Suprapubic skin (tissue), 4 donors: ENCODE results near the gene ARPC4. TPM values are rescaled to one million over a fixed set of nuclear protein-coding genes. Genes with fewer than 3 reads are reported as not detected.
A peak's percentile ranks its signal among the peaks of the same experiment; 100 is the strongest.

Experiments
- DNase-seq, 2 donors: peaks; one replicate each; pipeline ENCODE4 v3.0.0-alpha.2; 2019; ENCODE audit warnings: low spot score in 2 of 2
- H3K27ac ChIP-seq: fragments of 200-600 bp; sonication (generic); one replicate; pipeline ENCODE4 v1.5.1; 2019
- H3K27me3 ChIP-seq: fragments of 200-600 bp; sonication (generic); one replicate; pipeline ENCODE4 v1.5.1; 2019
- H3K36me3 ChIP-seq: fragments of 200-600 bp; sonication (generic); one replicate; pipeline ENCODE4 v1.5.1; 2019
- H3K4me1 ChIP-seq: fragments of 200-600 bp; sonication (generic); one replicate; pipeline ENCODE4 v1.5.1; 2019
- H3K4me3 ChIP-seq: fragments of 200-600 bp; sonication (generic); one replicate; pipeline ENCODE4 v1.5.1; 2019; ENCODE audit warnings: mild to moderate bottlenecking
- H3K9me3 ChIP-seq: fragments of 200-600 bp; sonication (generic); one replicate; pipeline ENCODE4 v1.5.1; 2019
- CTCF ChIP-seq, 2 donors: fragments of 200-600 bp in 1 of 2; fragments of 450-650 bp in 1 of 2; sonication (generic) in 1 of 2; IDR thresholded peaks; one replicate each; pipeline ENCODE4 v1.5.1; 2016 to 2019; ENCODE audit warnings: antibody characterized with exemption in 2 of 2, mild to moderate bottlenecking in 1 of 2, moderate library complexity in 1 of 2
- EP300 ChIP-seq: sonication (generic); formaldehyde crosslinking; IDR thresholded peaks from one replicate; pipeline ENCODE4 v1.6.1; 2017; ENCODE audit warnings: antibody characterized with exemption
- POLR2A ChIP-seq, 2 donors: fragments of 450-650 bp; IDR thresholded peaks; one replicate each; pipeline ENCODE4 v1.6.1; 2017; ENCODE audit warnings: antibody characterized with exemption in 2 of 2, mild to moderate bottlenecking in 2 of 2, moderate library complexity in 2 of 2
- POLR2AphosphoS5 ChIP-seq, 3 donors: sonication (generic); formaldehyde crosslinking; IDR thresholded peaks; one replicate each; pipeline ENCODE4 v1.6.1; 2017; ENCODE audit warnings: antibody characterized with exemption in 3 of 3
- WGBS: methylation state at CpG from one replicate; pipeline ENCODE4 v1.1.5; 2018; 5-methylcytosine and 5-hydroxymethylcytosine counted together
- total RNA-seq, 4 donors: library from RNA; depleted of rRNA; stranded (reverse); fragments of >200 nt; gene quantifications; one replicate each; pipeline ENCODE4 v1.1.0, GENCODE V29; 2016

The ARPC4 gene
- total RNA-seq, 4 donors from 2014 or later, result 107 to 132 (median 124) TPM

- no peak for DNase-seq
- no peak overlapping the region for H3K4me3 ChIP-seq
- TF ChIP-seq EP300 (no peak), POLR2AphosphoS5 (IDR thresholded peaks at IDR 0.05) (no peak), POLR2A (IDR thresholded peaks at IDR 0.05) (no peak), CTCF (IDR thresholded peaks at IDR 0.05) (no peak)
- no peaks in the 10 kb centered on the region for H3K27me3 ChIP-seq
- 67% methylated on average over 5 of the region's 5 CpGs for WGBS
- no peaks in the 10 kb centered on the region for H3K9me3 ChIP-seq
- peaks cover 28% of the 10 kb centered on the region for H3K4me1 ChIP-seq
- peaks cover 32% of the 10 kb centered on the region for H3K36me3 ChIP-seq
- no peak overlapping the region for H3K27ac ChIP-seq
Observed at GRCh38 chr3:9795207-9795606, 2.3 kb downstream of the ARPC4 start.

GRCh38 chr3:9797196-9797945 is 4.5 kb downstream of the ARPC4 start:
- Histone ChIP-seq H3K9me3 (no peaks in the 10 kb centered on the region), H3K27me3 (no peaks in the 10 kb centered on the region), H3K36me3 (peaks cover 52% of the 10 kb centered on the region), H3K4me1 (peaks cover 23% of the 10 kb centered on the region), H3K4me3 (no peak overlapping the region), H3K27ac (no peak overlapping the region)
- DNase-seq, result no peak
- WGBS, result 93% methylated on average over 12 of the region's 12 CpGs
- TF ChIP-seq POLR2A (IDR thresholded peaks at IDR 0.05), result no peak
- TF ChIP-seq EP300, result no peak
- TF ChIP-seq POLR2AphosphoS5 (IDR thresholded peaks at IDR 0.05), result no peak
- no peak for TF ChIP-seq CTCF (IDR thresholded peaks at IDR 0.05)

- no peak for DNase-seq
- Histone ChIP-seq H3K4me3 (no peak overlapping the region), H3K27me3 (no peaks in the 10 kb centered on the region), H3K4me1 (peaks cover 2% of the 10 kb centered on the region), H3K36me3 (peaks cover 82% of the 10 kb centered on the region), H3K27ac (no peak overlapping the region), H3K9me3 (no peaks in the 10 kb centered on the region)
- WGBS, result 87% methylated on average over 5 of the region's 5 CpGs
- TF ChIP-seq EP300 (no peak), POLR2A (IDR thresholded peaks at IDR 0.05) (no peak), CTCF (IDR thresholded peaks at IDR 0.05) (peak in 1 of 2 donors; percentile 14), POLR2AphosphoS5 (IDR thresholded peaks at IDR 0.05) (no peak)
Observed at GRCh38 chr3:9800529-9800928, 7.6 kb downstream of the ARPC4 start.

GRCh38 chr3:9803494-9803893 is 10.6 kb downstream of the ARPC4 start:
- H3K27me3 ChIP-seq, result no peaks in the 10 kb centered on the region
- H3K4me3 ChIP-seq, result no peak overlapping the region
- peaks cover 86% of the 10 kb centered on the region for H3K36me3 ChIP-seq
- TF ChIP-seq POLR2AphosphoS5 (IDR thresholded peaks at IDR 0.05) (no peak), CTCF (IDR thresholded peaks at IDR 0.05) (no peak), EP300 (no peak), POLR2A (IDR thresholded peaks at IDR 0.05) (no peak)
- no peaks in the 10 kb centered on the region for H3K9me3 ChIP-seq
- H3K27ac ChIP-seq, result no peak overlapping the region
- no peak for DNase-seq
- WGBS, result 76% methylated on average over 1 of the region's 1 CpG
- H3K4me1 ChIP-seq, result no peaks in the 10 kb centered on the region

- Histone ChIP-seq H3K9me3 (no peaks in the 10 kb centered on the region), H3K4me3 (no peak overlapping the region), H3K4me1 (peaks cover 10% of the 10 kb centered on the region), H3K27ac (no peak overlapping the region), H3K27me3 (no peaks in the 10 kb centered on the region), H3K36me3 (peaks cover 70% of the 10 kb centered on the region)
- 86% methylated on average over 5 of the region's 5 CpGs for WGBS
- TF ChIP-seq CTCF (IDR thresholded peaks at IDR 0.05) (no peak), POLR2A (IDR thresholded peaks at IDR 0.05) (no peak), POLR2AphosphoS5 (IDR thresholded peaks at IDR 0.05) (no peak), EP300 (no peak)
- no peak for DNase-seq
Observed at GRCh38 chr3:9804996-9805395, 12.1 kb downstream of the ARPC4 start.
